Measurements from ENCODE around the gene YOD1. TPM values are rescaled to one million over a fixed set of nuclear protein-coding genes. Genes with fewer than 3 reads are reported as not detected.

The YOD1 gene
- total and polyA plus RNA-seq, 7 donors = 1.2 to 7.8 (median 5.2) TPM

GRCh38 chr1:207006914-207007313 is 44.1 kb downstream of the YOD1 start:
- TF ChIP-seq, protein P1, sequence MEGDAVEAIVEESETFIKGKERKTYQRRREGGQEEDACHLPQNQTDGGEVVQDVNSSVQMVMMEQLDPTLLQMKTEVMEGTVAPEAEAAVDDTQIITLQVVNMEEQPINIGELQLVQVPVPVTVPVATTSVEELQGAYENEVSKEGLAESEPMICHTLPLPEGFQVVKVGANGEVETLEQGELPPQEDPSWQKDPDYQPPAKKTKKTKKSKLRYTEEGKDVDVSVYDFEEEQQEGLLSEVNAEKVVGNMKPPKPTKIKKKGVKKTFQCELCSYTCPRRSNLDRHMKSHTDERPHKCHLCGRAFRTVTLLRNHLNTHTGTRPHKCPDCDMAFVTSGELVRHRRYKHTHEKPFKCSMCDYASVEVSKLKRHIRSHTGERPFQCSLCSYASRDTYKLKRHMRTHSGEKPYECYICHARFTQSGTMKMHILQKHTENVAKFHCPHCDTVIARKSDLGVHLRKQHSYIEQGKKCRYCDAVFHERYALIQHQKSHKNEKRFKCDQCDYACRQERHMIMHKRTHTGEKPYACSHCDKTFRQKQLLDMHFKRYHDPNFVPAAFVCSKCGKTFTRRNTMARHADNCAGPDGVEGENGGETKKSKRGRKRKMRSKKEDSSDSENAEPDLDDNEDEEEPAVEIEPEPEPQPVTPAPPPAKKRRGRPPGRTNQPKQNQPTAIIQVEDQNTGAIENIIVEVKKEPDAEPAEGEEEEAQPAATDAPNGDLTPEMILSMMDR (IDR thresholded peaks at IDR 0.05) = no peak
- TF ChIP-seq POLR2AphosphoS5 (IDR thresholded peaks at IDR 0.05) = no peak
- TF ChIP-seq POLR2A (IDR thresholded peaks at IDR 0.05) = no peak
- no peak for TF ChIP-seq EP300 (IDR thresholded peaks at IDR 0.05)
- H3K4me1 ChIP-seq = peaks cover 0 to 9% (median 3%) of the 10 kb centered on the region in 4 donors
- DNase-seq = no peak
- H3K27ac ChIP-seq = peak overlapping the region in 1 of 4 donors; percentile 27
- H3K9me3 ChIP-seq = no peaks in the 10 kb centered on the region
- intact Hi-C loops (cut with DNase I) = no loop called here
- no peaks in the 10 kb centered on the region for H3K27me3 ChIP-seq
- WGBS, 2 donors = 83 to 85% methylated on average over 3 of the region's 3 CpGs
- H3K36me3 ChIP-seq = no peaks in the 10 kb centered on the region
- no peak overlapping the region for H3K4me3 ChIP-seq

DNA sequence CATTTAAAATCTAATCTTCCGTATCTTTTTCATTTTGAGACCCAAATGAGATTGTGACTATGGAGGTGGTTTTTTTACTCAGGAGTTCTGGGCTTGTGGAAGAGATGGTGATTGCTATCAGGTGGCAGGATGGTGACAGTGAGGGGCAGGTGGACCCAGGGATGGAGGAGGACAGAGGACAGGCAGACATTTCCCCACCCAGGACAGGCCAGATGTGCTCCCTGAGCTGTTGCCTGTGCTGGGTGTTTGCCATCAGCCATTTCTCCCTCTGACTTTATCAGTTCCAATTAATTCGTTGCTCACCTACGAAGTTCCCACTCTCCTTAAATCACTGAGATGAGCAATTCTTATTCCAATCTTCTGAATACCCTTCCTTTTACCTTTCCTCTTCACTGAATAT is 44.9 kb downstream of the YOD1 start:
- Histone ChIP-seq H3K27me3 (no peaks in the 10 kb centered on the region), H3K4me3 (no peak overlapping the region), H3K36me3 (no peaks in the 10 kb centered on the region), H3K9me3 (no peaks in the 10 kb centered on the region), H3K27ac (no peak overlapping the region), H3K4me1 (peaks cover 0 to 9% (median 3%) of the 10 kb centered on the region in 4 donors)
- no peak for TF ChIP-seq POLR2A (IDR thresholded peaks at IDR 0.05)
- intact Hi-C loops (cut with DNase I) = no loop called here
- WGBS, 2 donors = 88 to 89% methylated on average over 3 of the region's 3 CpGs
- DNase-seq = no peak

- no peak for DNase-seq
- H3K4me1 ChIP-seq = peaks cover 0 to 9% (median 3%) of the 10 kb centered on the region in 4 donors
- H3K9me3 ChIP-seq = no peaks in the 10 kb centered on the region
- intact Hi-C loops (cut with DNase I) = no loop called here
- H3K36me3 ChIP-seq = no peaks in the 10 kb centered on the region
- WGBS, 2 donors = 26 to 44% methylated on average over 9 of the region's 9 CpGs
- TF ChIP-seq, protein P1 (IDR thresholded peaks at IDR 0.05) = peak in 3 of 4 experiments; percentile 29 to 44 (median 37)
- no peak for TF ChIP-seq EP300 (IDR thresholded peaks at IDR 0.05)
- no peak overlapping the region for H3K27ac ChIP-seq
- no peaks in the 10 kb centered on the region for H3K27me3 ChIP-seq
- H3K4me3 ChIP-seq = no peak overlapping the region
Observed at GRCh38 chr1:207004931-207005830, 45.8 kb downstream of the YOD1 start.

DNA sequence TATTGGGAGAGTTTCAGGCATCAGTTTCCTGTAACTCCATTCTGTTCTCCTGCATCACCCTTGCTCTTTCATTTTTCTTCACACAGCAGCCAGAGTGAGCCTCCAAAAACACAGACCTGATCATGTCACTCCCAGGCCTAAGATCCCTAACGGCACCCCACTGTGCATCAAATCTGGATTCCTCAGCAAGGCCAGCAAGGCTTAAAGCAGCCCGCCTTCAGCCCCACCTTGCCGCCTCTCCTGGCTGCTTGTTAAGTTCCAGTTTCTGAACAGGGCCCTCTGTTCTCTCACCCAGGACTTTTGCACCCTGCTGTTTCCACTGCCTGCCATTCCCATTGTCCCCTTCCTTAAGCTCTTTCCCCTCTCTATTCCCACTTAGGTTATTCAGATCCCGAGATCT is 47.8 kb downstream of the YOD1 start:
- H3K9me3 ChIP-seq = no peaks in the 10 kb centered on the region
- H3K4me1 ChIP-seq = peaks cover 0 to 9% (median 3%) of the 10 kb centered on the region in 4 donors
- intact Hi-C loops (cut with DNase I) = no loop called here
- H3K27me3 ChIP-seq = no peaks in the 10 kb centered on the region
- DNase-seq = no peak
- TF ChIP-seq POLR2AphosphoS5 (IDR thresholded peaks at IDR 0.05) (no peak), POLR2A (IDR thresholded peaks at IDR 0.05) (no peak), EP300 (IDR thresholded peaks at IDR 0.05) (no peak)
- TF ChIP-seq, protein P1 (IDR thresholded peaks at IDR 0.05) = no peak
- 88 to 89% methylated on average over 4 of the region's 4 CpGs for WGBS, 2 donors
- no peaks in the 10 kb centered on the region for H3K36me3 ChIP-seq
- no peak overlapping the region for H3K4me3 ChIP-seq
- no peak overlapping the region for H3K27ac ChIP-seq

GRCh38 chr1:207002724-207003146 is 48.3 kb downstream of the YOD1 start:
- TF ChIP-seq POLR2AphosphoS5 (IDR thresholded peaks at IDR 0.05) (no peak), EP300 (IDR thresholded peaks at IDR 0.05) (no peak), POLR2A (IDR thresholded peaks at IDR 0.05) (no peak)
- TF ChIP-seq, protein P1 (IDR thresholded peaks at IDR 0.05) = no peak
- 31 to 76% methylated on average over 1 of the region's 1 CpG for WGBS, 2 donors
- Histone ChIP-seq H3K4me1 (peaks cover 0 to 9% (median 3%) of the 10 kb centered on the region in 4 donors), H3K4me3 (no peak overlapping the region), H3K27ac (no peak overlapping the region), H3K27me3 (no peaks in the 10 kb centered on the region), H3K9me3 (no peaks in the 10 kb centered on the region), H3K36me3 (no peaks in the 10 kb centered on the region)
- no peak for DNase-seq
- intact Hi-C loops (cut with DNase I) = no loop called here

Measured in sigmoid colon (tissue), 7 donors.